ENCODE data around the gene PAX9.

PAX9 gene

DNA sequence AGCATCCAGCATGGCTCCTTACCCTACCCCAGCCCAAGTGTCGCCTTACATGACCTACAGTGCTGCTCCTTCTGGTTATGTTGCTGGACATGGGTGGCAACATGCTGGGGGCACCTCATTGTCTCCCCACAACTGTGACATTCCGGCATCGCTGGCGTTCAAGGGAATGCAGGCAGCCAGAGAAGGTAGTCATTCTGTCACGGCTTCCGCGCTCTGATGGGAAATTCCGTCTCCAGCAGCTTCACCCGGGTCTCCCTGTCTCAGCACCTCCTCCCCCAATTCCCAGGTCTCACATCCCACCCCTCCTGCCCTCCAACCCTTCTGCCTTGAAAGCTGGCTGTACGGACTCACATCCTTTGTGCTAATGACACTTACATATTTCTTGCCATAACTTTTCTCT lies 14.6 kb downstream of the PAX9 start:
- no peak for DNase-seq

DNA sequence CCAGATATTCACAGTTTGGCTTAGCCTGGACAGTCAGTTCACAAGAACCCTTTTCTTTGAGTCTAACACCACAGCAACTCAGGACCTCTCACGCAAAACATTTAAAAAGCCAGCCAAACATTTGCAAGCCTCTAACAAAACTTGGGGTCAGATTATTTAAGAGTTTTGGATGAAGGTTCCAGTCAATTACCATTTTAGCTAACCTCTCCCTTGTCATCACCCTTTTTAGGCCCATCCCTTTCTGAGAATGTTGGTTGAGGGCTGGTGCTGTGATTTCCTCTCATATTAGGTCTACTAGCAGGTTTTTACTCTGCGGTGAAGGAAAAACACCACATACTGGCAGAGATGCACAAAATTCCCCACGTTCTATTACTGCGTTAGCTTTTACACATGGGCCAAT lies 20.7 kb downstream of the PAX9 start:
- no peak for DNase-seq

DNA sequence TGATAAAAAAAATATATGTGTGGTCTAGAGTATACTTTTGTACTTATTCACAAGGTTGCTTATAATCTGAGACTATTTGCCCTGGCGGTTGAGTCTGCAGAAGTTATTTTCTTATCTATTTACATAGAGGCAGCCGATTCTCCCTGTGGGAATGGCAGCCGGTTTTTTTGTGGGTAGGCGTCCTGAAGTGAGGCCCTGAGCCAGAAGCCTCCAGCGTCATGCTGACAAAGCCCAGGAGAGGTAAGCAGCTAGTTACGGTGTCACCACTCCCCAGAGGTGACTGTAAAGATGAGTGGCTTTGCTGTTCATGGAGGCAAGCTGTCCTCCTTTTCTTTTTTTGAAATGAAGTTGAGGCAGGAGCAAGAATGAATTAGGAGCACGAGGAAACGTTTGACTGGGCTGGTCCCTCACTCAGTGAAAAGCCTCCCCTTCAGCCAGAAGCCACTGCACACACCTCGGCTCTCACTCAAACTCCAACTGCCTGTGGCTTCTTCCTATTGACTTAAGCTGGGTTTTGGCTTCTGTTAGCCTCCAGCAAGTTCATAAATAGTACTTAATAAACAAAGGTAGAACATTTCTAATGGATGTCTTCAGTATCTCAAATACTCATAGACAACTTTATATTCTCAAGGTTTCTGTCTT lies 21.5 kb downstream of the PAX9 start:
- DNase-seq = peak; percentile 93

DNA sequence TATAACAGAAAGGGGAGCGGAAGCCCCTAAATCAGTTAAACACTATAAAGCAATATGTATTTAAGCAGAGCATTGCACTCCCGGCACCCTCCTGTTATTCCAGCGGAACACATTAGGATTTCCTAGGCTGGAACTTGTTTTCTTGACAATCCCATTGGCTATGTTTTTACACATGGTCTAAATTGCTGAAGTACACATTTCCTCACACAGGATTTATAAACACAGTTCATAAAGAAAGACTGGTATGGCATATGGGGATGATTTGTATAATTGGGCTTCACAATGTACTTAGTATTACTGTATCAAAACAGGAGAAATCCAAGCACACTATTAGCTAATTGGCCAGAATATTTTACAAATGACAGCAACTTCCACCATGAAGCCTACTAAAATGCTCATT lies 23.3 kb downstream of the PAX9 start:
- DNase-seq = no peak

DNA sequence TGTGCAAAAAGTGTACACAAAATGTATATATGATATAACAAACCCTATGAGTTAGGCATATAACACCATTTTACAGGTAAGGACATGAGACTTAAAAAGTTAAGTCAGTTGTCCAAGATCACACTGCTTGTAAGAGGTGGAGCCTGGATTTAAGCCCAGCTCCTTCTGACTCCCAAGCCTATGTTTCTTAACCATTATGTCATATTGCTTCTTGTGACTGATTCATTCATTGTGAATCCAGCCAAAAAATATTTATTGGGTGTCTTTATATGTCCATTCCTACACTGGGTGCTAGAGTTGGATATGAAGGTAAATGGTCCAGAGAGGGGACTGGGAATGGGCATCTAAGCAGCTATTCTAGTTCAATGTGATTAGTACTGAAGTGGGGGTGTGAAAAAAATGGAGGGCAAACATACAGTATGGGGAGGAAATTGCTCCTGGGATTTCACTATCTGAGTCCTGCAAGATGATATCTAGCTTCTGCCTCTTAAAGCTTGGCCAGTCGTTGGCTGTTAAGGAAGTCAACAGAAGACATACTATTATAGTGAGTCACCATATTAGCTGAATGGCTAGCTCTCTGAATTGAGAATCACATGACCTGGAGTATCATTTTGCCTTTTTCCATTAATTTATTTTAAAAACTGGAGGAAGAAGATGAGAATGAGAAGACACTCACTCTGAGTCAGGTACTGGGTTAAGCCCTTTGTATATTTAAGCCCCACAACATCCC lies 28.8 kb downstream of the PAX9 start:
- no peak for DNase-seq

DNA sequence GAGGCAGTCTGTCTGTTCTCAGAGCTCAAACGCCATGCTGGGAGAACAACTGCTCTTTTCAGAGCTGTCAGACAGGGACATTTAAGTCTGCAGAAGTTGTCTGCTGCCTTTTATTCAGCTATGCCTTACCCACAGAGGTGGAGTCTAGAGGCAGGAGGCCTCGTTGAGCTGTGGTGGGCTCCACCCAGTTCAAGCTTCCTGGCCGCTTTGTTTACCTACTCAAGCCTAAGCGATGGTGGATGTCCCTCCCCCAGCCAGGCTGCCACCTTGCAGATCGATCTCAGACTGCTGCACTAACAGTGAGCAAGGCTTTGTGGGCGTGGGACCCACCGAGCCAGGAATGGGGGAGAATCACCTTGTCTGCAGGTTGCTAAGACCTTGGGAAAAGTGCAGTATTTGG lies 37.8 kb downstream of the PAX9 start:
- peak; percentile 22 for DNase-seq

DNA sequence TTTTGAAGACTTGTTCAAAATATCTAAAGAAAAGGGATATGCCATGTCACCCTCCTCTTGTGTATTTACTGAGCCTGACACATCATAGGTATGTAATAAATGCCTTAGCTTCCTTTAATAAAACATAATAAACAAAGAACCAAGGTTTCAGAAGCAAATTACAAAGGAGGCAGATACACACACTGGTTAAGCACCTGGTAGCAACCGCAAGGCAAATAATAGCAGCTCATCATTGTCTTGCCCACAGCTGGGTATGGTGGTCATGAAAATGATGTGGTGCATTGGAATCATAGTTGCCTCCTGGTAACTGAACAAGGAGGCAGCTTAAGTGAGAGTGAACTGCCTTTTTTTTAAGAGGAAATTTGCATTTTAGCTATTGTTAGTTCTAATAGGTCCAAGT lies 39.0 kb downstream of the PAX9 start:
- DNase-seq = no peak

DNA sequence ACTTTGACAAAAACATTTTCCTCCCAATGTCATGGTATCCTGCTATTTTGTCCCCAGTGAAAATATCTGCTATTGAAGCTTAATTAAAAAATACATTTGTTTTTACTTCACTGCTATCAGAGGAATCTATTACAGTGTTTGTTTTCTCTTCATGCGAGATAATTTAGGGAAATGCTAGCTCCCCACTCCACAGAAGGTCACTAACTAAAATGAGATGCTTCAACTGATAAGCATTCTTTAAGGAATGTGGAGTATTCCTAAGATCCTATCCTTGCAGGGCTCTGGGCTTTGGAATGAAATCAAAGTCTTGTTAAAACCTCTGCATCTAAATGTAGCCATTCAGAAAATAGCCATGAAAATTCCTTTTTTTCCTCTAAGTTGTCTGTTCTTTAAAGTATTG lies 39.5 kb downstream of the PAX9 start:
- DNase-seq = no peak

DNA sequence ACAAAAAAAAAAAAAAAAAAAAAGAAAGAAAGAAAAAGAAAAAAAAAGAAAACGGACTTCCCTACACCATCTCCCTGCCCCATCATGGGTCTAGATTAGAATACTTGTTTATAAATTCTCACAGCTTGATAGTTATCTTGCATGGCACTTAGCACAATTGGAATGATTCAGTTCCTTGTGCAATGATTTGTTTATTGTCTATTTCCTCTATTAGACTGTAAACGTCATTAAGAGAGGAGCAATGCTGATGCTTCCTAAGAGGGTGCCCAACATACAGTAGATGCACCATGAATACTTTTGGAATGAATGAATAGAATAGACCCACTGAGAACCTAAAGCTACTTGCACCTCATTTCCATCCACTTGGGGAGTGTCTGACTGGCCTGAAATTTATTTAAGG lies 40.8 kb downstream of the PAX9 start:
- DNase-seq = no peak

DNA sequence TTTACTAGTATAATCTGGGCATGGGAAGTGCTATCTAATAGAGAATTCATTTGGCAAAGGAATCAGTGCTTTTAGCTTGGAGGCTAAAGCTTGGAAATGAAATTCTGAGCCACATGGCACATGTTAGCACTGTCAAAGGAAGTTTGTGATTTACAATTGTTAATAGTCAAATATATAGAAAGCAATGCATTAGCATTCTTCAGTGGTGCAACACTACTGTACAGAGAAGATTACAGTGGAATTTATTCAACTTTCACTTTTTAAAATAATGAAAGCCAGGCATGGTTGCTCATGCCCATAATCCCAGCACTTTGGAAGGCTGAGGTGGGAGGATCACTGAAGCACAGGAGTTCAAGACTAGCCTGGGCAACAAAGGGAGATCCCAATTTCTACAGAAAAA lies 45.9 kb downstream of the PAX9 start:
- no peak for DNase-seq

DNA sequence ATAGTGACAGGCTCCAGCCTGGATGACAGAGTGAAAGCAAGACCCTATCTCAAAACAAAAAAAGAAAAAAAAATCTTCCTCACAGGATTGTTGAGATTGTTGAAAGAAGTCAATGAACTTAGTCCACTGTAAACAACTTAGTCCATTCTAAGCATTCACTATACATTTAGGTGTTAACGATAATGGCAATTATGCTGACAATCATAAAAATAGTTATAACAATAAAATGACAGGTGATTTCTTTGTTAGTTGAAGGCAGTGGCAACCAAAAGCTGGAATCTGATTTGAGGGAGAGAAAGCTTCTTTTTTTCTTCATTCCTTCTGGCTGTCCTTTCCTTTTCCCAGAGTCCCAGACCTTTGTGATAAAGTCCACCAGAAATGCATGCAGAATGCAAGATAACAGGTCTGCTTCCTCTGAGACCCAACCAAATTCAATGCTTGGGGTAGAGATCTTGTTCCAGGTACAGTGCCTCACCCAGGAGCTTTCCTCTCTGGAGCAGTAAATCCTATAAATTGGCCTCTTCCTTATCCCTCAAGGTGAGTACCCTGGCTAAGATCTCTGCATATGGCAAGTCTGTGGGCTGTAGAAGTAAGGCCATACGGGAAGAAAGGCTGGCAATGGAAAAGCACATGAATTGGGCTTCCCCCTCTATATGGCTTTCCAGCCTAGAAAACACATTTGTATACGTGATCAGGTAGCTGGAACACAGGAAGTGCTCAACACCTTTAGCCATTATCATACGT lies 52.5 kb downstream of the PAX9 start:
- no peak for DNase-seq

DNA sequence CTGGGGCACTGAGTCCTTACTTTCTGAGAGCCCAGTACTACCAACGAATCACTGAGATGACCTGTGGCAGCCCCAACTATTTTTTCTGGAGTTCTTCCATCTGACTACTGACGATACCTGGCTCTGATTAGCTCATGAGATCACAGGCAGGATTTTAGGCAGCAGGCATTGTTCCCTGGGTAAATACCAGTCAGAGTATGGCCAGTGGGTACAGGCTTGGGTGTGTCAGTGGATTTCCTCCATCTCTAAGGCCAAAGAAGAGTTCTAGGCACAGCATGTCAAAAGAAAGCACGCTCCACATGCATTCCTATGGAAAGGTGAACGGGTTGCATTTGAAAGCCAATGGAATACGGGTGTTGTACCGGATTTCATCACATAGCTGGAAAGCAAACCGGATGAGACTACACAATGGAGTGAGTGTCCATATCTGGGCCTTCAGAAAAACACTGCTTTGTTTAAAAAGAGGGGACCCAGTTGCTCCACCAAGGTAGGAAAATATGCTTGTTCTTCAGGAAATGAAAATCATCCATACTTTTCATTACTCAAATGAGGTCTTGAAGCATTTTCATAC lies 55.0 kb downstream of the PAX9 start:
- no peak for DNase-seq

DNA sequence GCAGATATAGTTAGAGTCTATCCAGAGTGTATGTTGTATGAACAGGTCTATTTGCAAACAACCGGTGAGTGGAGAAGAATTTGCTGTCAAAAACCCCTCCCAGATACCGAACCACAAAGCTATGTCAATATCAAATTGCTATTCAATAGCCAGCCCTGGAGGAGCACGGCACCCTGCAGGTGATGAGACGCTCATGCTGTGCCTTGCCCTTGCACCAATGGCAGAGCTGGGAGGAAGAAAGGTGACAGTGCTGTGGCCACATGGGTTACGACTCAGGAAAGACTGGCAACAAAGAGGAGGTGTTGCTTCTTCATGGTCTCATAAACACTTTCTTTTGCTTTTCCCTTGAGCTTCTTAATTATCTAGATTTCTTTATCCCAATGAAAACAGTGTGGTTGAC lies 55.7 kb downstream of the PAX9 start:
- peak; percentile 77 for DNase-seq

DNA sequence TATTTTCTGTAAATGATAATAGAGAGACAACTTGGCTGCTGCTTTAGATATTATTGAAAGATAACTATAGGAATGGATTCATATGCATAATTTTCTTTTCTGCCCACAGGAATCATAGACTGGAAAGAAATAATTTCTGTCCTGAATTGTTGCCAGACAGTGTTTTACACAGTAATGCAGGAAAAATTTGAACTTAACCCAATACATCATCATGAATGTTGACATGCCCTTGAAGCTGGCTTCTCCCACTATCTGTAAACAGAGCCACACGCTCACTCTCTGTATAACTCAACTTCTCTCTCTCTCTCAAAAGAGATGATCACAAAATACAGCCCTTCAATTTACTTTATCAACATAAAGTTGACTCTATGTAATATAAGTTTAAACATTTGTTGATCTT lies 56.6 kb downstream of the PAX9 start:
- no peak for DNase-seq

DNA sequence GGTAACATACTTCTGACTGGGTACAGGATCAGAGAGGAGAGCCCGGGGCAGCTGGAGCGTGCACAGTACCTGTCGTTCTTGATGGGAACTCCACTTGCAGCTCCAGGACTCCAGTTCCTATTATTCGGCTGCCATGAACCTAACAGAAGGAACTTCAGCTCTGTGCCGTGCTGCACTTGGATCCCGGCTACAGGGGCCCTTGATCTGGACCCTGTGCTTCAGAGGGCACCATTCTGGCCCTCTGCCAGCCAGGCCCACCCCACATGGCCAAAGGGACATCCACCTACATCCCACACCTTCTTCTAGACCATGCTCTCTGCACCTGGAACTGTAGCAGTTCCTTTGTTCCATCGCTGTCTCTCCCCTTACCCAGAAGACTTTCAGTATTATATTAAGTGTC lies 58.2 kb downstream of the PAX9 start:
- no peak for DNase-seq

DNA sequence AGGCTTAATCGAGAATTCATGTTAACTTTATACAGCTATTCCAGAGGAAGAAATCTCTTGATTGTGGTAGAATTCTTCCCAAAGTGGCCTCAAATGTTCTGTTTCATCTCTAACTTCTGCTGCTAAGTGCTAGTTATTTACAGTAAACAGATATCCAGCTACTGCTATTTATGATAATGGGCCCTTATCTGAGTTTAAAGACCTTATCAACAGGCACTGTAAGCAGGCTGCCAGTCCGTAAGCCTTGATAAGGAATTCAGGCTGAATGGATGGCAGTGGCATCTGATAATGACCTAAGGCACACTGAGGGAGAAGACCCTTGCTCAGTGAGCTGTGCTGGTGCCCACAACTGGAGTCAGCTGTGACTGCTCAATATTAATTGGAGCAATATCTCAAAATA lies 59.0 kb downstream of the PAX9 start:
- DNase-seq = no peak

DNA sequence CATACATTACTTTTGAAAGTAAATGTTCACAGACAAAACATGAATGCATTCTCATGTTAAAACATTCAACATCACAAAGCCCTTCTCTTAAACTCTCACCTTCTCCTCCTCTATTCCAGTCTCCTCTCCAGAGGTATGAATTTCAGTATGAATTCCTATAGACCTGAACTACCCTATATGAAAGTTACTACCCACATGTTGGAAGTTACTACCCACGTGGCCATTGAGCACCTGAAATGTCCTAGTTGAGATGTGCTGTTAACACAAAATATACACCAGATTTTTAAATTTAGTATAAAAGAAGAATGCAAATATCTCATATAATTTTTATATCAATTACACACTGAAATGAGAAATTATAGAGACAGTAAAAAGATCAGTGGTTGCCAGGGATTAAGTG lies 60.2 kb downstream of the PAX9 start:
- DNase-seq = no peak

DNA sequence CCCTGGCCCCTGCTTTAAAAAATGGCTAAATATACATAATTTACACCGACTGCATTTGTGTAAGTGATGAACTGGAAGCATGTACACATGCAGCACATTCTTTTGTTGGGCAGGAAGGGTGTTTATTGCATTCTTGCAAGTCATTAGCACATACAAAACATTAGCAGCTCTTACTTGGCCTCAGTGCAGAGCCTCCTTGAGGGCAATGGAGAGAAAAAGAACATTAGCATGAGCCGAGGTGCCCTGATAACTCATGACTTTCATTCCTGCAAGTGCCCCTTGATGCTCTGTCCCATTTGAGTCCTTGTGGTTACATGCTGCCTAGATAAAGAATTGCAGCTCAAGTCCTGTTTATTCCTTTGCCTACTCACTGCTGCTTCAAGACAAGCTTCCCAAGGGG lies 61.9 kb downstream of the PAX9 start:
- DNase-seq = no peak

DNA sequence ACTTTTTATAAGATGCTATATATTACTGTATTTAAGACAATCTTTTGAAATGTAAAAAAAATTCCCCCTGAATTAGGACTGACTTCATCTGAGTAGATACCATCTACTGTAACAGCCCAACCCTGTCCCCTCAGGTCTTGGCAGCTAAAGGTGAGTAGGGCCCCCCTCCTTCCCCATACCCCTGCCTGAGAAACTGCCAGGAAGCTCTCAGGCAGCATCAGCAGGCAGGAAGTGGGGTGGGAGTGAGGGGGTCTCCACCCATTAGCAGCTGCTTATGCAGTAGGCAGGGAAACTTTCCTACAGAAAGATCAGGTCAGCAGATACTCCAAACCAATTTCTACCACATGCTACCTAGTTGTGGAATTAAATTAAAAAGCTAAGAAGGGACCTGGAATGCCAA lies 62.5 kb downstream of the PAX9 start:
- DNase-seq = no peak

DNA sequence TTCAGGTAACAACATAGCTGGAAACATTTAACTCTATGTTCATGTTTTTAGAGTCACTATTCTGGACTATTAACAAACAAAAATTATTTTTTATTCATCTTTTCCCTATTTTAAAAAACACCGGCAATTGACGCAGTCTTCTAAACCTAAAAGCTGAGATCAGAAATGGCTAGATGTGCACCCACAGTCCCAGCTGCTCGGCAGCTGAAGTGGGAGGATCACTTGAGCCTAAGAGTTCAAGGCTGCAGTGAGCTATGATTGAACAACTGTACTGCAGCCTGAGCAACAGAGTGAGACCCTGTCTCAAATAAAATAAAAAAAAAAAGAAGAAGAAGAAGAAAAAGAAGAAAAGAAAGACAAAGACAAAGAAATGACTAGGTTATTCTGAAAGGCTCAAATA lies 64.5 kb downstream of the PAX9 start:
- DNase-seq = no peak
